HEK293 (cell line): Measurements from ENCODE around the gene JAKMIP1.

Experiments
- ZBTB8A ChIP-seq: fragments of 450-650 bp; formaldehyde crosslinking; IDR thresholded peaks from 2 replicates; pipeline ENCODE4 v1.5.1; 2016; ENCODE audit warnings: missing biosample characterization, missing genetic modification characterization
- ZNF23 ChIP-seq: fragments of 450-650 bp; formaldehyde crosslinking; IDR thresholded peaks from 2 replicates; pipeline ENCODE4 v1.5.1; 2016; ENCODE audit warnings: missing biosample characterization, missing genetic modification characterization, borderline replicate concordance
- ZNF311 ChIP-seq: fragments of 450-650 bp; formaldehyde crosslinking; IDR thresholded peaks from 2 replicates; pipeline ENCODE4 v1.5.1; 2017; ENCODE audit warnings: missing biosample characterization, missing genetic modification characterization, borderline replicate concordance
- ZNF585B ChIP-seq: fragments of 450-650 bp; formaldehyde crosslinking; IDR thresholded peaks from 2 replicates; pipeline ENCODE4 v1.5.1; 2016; ENCODE audit warnings: missing biosample characterization, missing genetic modification characterization
- TF ChIP-seq, protein P1 (sequence below): fragments of 450-650 bp; formaldehyde crosslinking; IDR thresholded peaks from 2 replicates; pipeline ENCODE4 v1.5.1; 2016; ENCODE audit warnings: missing biosample characterization, missing genetic modification characterization
- TF ChIP-seq, protein P2 (sequence below): IDR thresholded peaks from 2 replicates; pipeline ENCODE4 v1.6.1; 2011; ENCODE audit warnings: mild to moderate bottlenecking, low read depth, low read length, borderline replicate concordance

DNA sequence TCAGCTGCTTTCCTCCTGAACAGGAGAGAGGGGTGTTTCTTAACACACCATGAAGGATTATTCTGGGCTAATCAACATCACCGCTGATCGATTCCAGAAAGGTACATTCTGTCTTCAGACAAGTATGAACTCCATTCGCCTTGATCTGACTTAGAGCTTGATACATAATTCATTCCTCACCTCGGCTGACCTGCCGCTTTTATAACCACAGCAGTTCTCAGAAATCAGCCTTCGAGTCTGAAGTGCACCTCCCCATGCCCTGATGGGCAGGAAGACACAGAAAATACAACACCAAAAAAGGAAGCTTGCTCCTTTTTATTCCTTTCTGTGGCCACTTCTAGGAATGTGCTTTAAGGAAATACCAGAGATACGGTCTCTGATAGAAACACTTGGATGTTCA is 85.7 kb downstream of the JAKMIP1 start:
- TF ChIP-seq ZBTB8A: no peak
- no peak for TF ChIP-seq ZNF585B (tag by site-specific recombination)
- TF ChIP-seq, protein P1, sequence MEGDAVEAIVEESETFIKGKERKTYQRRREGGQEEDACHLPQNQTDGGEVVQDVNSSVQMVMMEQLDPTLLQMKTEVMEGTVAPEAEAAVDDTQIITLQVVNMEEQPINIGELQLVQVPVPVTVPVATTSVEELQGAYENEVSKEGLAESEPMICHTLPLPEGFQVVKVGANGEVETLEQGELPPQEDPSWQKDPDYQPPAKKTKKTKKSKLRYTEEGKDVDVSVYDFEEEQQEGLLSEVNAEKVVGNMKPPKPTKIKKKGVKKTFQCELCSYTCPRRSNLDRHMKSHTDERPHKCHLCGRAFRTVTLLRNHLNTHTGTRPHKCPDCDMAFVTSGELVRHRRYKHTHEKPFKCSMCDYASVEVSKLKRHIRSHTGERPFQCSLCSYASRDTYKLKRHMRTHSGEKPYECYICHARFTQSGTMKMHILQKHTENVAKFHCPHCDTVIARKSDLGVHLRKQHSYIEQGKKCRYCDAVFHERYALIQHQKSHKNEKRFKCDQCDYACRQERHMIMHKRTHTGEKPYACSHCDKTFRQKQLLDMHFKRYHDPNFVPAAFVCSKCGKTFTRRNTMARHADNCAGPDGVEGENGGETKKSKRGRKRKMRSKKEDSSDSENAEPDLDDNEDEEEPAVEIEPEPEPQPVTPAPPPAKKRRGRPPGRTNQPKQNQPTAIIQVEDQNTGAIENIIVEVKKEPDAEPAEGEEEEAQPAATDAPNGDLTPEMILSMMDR: no peak
- TF ChIP-seq, protein P2, sequence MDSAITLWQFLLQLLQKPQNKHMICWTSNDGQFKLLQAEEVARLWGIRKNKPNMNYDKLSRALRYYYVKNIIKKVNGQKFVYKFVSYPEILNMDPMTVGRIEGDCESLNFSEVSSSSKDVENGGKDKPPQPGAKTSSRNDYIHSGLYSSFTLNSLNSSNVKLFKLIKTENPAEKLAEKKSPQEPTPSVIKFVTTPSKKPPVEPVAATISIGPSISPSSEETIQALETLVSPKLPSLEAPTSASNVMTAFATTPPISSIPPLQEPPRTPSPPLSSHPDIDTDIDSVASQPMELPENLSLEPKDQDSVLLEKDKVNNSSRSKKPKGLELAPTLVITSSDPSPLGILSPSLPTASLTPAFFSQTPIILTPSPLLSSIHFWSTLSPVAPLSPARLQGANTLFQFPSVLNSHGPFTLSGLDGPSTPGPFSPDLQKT: no peak
- no peak for TF ChIP-seq ZNF23 (tag by site-specific recombination)
- no peak for TF ChIP-seq ZNF311 (tag by site-specific recombination)
